Mucosa of rectum (tissue), 2 donors: ENCODE measurements around the gene ADCYAP1R1.

Experiments used
- H3K27ac ChIP-seq, 2 donors: one replicate each; pipeline ENCODE4 v1.7.0; 2013; ENCODE audit warnings: inconsistent platforms in 2 of 2, low read depth in 2 of 2, low read length in 2 of 2
- H3K27me3 ChIP-seq, 2 donors: one replicate each; pipeline ENCODE4 v1.7.0; 2013; ENCODE audit warnings: low read length in 2 of 2; ENCODE audit not compliant: control insufficient read depth in 2 of 2, insufficient read depth in 2 of 2
- H3K36me3 ChIP-seq, 2 donors: one replicate each; pipeline ENCODE4 v1.7.0; 2013; ENCODE audit warnings: low read length in 2 of 2; ENCODE audit not compliant: control insufficient read depth in 2 of 2, insufficient read depth in 2 of 2
- H3K4me1 ChIP-seq, 2 donors: one replicate each; pipeline ENCODE4 v1.7.0; 2013; ENCODE audit warnings: low read length in 2 of 2, mild to moderate bottlenecking in 1 of 2; ENCODE audit not compliant: control insufficient read depth in 2 of 2, insufficient read depth in 2 of 2
- H3K4me3 ChIP-seq, 2 donors: one replicate each; pipeline ENCODE4 v1.7.0; 2013; ENCODE audit warnings: low read length in 2 of 2
- H3K9ac ChIP-seq, 2 donors: one replicate each; pipeline ENCODE4 v1.7.0; 2013; ENCODE audit warnings: low read length in 2 of 2, low read depth in 1 of 2, mild to moderate bottlenecking in 1 of 2
- H3K9me3 ChIP-seq, 2 donors: one replicate each; pipeline ENCODE4 v1.7.0; 2013; ENCODE audit warnings: low read length in 2 of 2; ENCODE audit not compliant: control insufficient read depth in 2 of 2
- donor health status: healthy.
- donor health status: Normal muscosa, but diverticular disease.

ADCYAP1R1 gene

DNA sequence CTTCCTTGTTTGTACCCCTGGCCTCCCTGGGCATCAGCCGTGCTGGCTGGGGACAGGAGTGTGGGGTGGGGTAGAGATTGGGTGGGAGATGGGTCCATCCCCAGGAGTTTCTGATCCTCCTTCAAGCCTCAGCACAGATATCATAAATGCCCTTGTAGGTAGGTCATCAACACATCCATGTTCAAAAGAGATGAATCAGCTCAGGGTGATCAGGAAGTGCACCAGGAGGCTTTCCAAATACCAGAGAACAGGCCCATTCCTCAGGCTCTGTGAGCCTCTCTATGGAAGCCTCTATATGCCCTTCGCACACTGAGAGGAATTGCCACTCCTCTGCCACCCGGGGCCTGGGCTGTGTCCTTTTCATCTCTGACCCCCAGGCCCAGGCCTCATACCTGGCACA is 31.9 kb upstream of the ADCYAP1R1 start:
- H3K36me3 ChIP-seq: no peaks in the 10 kb centered on the region
- no peak overlapping the region for H3K4me3 ChIP-seq
- no peaks in the 10 kb centered on the region for H3K4me1 ChIP-seq
- no peaks in the 10 kb centered on the region for H3K9me3 ChIP-seq
- no peak overlapping the region for H3K27ac ChIP-seq
- H3K9ac ChIP-seq: no peak overlapping the region
- no peaks in the 10 kb centered on the region for H3K27me3 ChIP-seq

DNA sequence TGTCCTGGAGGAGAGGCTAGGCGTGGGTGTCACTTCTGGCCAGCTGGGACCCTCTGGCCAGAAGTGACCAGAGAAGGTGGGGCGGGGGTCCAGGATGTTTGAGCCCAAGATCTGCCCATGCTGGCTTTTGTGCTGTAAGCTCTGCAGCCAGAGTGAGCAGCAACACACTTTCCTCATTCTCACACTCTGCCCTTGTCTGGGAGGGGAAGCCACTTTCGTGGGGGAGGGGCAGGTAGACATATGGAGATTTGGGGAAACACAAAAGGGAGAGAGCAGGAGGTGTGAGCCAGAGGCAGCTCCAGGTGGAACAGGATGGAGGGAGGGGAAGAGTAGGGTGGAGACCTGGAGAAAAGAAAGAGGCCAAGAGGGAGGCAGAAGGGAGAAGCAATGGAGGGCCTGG is 31.5 kb upstream of the ADCYAP1R1 start:
- Histone ChIP-seq H3K27me3 (no peaks in the 10 kb centered on the region), H3K27ac (no peak overlapping the region), H3K9me3 (no peaks in the 10 kb centered on the region), H3K4me3 (no peak overlapping the region), H3K36me3 (no peaks in the 10 kb centered on the region), H3K9ac (no peak overlapping the region), H3K4me1 (no peaks in the 10 kb centered on the region)

DNA sequence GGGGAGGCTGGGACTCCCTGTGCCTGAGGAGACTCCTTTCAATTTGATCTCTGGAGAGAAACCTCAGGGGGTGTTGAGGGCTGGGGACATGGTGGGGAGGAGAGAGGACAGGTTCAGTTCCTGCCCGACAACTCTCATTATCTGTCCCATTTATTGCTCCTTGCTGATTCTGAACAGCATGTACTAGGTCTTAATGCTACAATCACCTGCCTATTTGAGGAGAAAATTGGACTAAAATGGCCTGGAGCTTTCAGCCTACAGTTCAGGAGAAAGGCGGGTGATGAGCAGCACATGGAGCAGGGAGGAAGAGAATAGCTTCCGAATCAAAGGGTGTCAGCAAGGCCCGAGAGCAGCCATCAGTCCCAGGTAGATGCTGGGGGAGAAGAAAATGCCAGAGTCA is 30.0 kb upstream of the ADCYAP1R1 start:
- Histone ChIP-seq H3K4me1 (no peaks in the 10 kb centered on the region), H3K27ac (no peak overlapping the region)

DNA sequence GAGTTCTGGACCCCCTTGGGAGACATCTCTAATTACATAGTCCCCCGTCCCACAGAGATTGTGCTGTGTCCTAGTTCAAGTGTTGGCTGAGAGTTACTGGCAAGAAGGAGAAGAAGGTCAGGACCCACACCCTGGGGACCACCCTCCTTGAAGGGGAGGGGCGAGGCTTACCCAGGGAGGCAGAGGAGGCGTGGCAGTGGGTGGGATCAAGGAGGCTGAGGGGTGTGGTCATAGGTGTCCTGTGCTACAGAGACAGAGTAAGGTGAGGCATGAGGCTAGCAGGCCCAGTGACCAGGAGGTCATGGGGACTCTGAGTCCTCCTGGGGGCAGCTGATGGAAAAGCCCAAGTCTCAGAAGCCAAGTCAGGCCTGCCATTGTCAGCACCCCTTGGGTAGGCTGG is 29.4 kb upstream of the ADCYAP1R1 start:
- no peaks in the 10 kb centered on the region for H3K4me1 ChIP-seq
- H3K9ac ChIP-seq: no peak overlapping the region
- no peak overlapping the region for H3K27ac ChIP-seq
- H3K36me3 ChIP-seq: no peaks in the 10 kb centered on the region
- H3K27me3 ChIP-seq: no peaks in the 10 kb centered on the region
- no peak overlapping the region for H3K4me3 ChIP-seq
- no peaks in the 10 kb centered on the region for H3K9me3 ChIP-seq

More for the DNA sequence above, 30.0 kb upstream of the ADCYAP1R1 start:
- Histone ChIP-seq H3K36me3 (no peaks in the 10 kb centered on the region), H3K27me3 (no peaks in the 10 kb centered on the region), H3K4me3 (no peak overlapping the region), H3K9ac (no peak overlapping the region), H3K9me3 (no peaks in the 10 kb centered on the region)

DNA sequence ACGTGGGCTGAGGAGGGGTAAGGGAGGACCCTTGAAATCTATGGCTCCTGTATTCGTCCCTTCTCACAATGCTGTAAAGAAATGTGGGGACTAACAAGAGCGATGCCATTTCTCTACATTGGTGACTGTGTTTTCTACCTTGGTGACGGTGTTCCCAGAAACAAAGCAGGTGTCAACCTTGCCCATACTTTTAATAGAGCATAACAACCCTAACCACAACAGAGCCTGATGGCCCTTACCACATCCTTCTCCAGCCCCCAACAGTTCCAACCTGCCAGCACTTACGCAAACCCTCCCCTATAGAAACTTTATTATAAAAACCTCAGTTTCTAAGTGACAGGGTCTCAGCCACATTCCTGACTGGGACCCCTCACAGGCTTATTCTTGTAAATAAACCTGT is 28.2 kb upstream of the ADCYAP1R1 start:
- no peak overlapping the region for H3K27ac ChIP-seq
- H3K9me3 ChIP-seq: no peaks in the 10 kb centered on the region
- H3K4me3 ChIP-seq: no peak overlapping the region
- H3K4me1 ChIP-seq: no peaks in the 10 kb centered on the region
- H3K9ac ChIP-seq: no peak overlapping the region
- H3K36me3 ChIP-seq: no peaks in the 10 kb centered on the region
- no peaks in the 10 kb centered on the region for H3K27me3 ChIP-seq

DNA sequence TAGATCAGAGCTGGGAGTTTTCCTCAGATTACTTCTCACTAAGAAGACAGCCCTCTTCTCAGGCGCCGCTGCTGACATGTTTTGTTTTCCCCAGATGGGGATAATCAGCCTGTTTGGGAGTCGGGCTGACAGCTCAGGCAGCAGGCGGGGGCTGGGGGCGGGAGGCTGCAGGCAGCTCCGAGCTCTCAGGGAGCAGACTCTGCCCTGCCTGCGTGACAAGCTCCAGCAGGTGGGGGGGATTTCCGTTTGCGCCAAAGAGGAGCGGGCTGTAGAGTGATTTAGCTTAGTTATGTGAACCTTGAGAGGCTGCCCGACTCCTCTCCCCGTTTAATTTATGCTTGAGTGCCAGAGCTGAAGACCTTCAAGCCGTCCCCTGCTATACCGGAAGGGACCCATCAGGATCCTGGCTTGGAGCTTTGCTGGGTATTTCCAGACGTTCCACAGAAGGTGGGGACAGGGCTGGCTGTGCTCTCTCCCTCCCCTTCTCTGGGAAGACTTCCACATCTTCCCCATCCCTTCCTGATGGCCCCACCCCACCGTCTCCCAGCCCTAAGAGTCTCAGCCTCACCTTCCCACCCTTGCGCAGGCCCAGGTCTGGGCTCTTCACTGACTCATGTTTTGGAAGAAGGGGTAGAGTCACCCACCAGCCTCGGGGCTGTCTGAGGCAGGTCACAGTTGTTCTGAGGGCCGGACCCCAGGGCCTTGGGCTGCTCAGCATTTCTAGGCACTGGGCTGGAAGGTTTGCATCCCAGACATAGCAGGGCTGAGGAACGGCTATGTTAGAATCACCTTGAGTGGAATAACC is 24.7 kb upstream of the ADCYAP1R1 start:
- Histone ChIP-seq H3K4me3 (no peak overlapping the region), H3K9me3 (no peaks in the 10 kb centered on the region), H3K27ac (no peak overlapping the region)

DNA sequence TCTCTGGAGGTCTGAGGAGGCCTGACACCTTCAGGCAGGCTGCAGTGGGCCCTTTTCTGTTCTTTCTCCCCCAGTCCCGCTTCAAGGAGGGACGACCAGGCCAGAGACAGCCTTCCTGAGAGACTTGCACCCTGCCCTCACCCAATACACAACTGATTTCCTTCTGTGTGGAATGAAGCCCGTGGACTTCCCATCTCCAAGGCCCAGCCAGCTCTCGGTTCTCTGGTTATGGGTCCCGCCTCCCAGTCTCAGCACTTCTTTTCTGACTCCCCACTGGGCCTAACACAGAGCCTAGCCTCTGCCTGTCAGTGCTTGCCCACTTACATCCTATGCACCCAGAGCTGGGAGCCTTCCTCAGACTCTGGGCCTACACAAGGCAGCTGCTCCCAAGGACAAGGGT is 24.1 kb upstream of the ADCYAP1R1 start:
- H3K27ac ChIP-seq: no peak overlapping the region
- H3K4me1 ChIP-seq: no peaks in the 10 kb centered on the region
- H3K9me3 ChIP-seq: no peaks in the 10 kb centered on the region
- H3K36me3 ChIP-seq: no peaks in the 10 kb centered on the region
- H3K9ac ChIP-seq: no peak overlapping the region
- no peak overlapping the region for H3K4me3 ChIP-seq
- no peaks in the 10 kb centered on the region for H3K27me3 ChIP-seq

More for the DNA sequence above, 24.7 kb upstream of the ADCYAP1R1 start:
- Histone ChIP-seq H3K36me3 (no peaks in the 10 kb centered on the region), H3K9ac (no peak overlapping the region), H3K27me3 (no peaks in the 10 kb centered on the region), H3K4me1 (no peaks in the 10 kb centered on the region)

DNA sequence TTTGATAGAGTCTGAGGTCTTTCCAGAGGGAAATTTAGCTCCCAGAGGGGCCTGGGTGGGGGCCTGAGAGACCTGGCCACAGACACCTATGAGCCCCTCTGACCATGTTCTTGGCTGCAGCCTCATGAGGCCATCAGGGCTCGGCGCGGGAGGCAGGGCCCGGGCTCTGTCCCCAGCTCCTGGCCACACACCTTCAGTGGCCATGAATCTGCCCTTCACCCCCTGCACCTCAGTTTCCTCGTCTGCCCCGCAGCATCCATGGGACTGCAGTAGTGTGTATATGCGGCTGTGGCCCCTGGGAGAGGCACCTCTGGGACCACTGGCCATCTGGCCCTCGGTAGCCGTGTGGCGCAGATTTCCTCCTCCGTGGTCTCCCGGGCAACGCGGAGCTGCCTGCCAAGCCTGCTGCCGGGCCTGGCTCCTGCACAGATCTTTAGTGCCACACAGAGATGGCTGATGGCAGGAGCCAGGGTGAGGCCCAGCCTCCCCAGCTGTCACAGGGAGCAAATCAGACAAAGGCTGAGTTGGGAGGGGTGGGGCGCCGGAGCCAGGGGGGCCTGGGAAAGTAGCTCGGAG is 23.6 kb upstream of the ADCYAP1R1 start:
- Histone ChIP-seq H3K9ac (no peak overlapping the region), H3K27ac (no peak overlapping the region), H3K4me3 (no peak overlapping the region), H3K4me1 (no peaks in the 10 kb centered on the region), H3K36me3 (no peaks in the 10 kb centered on the region), H3K27me3 (no peaks in the 10 kb centered on the region), H3K9me3 (no peaks in the 10 kb centered on the region)

DNA sequence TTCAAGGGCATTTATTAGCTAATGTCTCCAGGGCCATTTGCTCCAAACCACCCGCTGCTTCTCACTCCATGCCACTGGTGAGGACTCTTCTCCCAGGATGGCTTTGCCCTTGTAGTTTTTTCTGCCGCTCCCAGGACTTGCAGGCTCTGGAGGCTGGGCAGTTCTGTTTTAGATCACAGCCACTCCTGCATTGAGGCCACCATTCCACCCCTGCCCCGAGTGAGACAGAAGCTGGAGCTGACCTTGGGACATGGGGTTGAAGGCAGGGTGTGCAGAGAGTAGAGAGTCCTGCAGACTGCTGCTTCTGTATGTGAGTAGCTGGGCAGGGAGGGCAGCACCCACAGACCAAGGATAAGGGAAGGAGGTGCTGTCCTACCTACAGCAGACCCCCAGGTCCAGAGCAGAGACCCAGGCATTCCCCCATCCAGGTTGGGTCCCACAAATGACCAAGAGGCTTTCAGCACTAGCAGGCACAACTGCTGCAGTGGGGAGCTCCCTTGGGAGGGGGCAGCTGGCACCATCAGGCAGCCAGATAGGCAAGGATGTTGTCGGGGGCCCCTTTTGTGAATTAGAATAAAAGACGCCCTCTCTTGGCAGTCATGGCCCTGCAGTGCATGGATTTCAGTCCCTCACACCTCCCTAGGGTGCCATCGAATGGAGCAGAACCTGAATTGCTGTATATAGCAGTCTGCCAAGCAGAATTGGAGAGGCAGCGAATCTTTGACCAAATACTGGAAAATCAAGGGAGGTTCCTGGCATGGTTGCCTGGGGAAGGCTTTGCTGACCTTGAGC is 22.7 kb upstream of the ADCYAP1R1 start:
- Histone ChIP-seq H3K9ac (no peak overlapping the region), H3K9me3 (no peaks in the 10 kb centered on the region), H3K4me1 (no peaks in the 10 kb centered on the region), H3K27ac (no peak overlapping the region), H3K4me3 (no peak overlapping the region), H3K27me3 (peaks cover 0 to 3% of the 10 kb centered on the region in 2 donors), H3K36me3 (no peaks in the 10 kb centered on the region)

DNA sequence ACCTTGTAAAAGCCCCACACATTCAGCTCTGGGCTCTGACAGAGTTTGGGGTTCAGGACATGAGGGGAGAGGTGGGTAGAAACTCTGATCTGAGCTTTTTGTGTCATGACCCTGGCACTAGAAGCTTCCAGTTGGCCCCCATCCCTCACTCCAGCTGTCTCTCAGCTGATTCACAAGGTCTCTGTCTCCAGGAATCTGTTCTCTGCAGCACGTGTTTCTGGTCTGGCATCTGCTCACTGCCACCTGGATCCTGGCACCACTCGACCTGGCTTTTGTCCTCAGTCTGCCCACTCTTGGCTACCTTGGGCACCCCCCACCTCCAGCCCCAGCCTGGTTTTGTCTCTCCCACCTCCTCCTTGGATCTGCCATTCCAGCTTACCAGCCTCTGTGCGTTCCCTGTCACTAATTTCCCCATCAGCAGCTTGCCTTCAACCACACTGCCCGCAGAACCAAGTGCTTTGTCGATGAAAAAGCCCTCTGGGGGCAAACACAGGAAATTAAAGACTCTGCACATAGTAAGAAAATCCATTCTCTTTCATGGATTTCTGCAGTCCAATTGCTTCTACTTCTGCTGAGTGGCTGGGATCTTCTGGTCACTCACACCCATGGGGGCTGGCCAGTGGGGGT is 18.3 kb upstream of the ADCYAP1R1 start:
- Histone ChIP-seq H3K27me3 (peaks cover 0 to 3% of the 10 kb centered on the region in 2 donors), H3K4me1 (no peaks in the 10 kb centered on the region), H3K9me3 (no peaks in the 10 kb centered on the region), H3K9ac (no peak overlapping the region), H3K36me3 (no peaks in the 10 kb centered on the region), H3K27ac (no peak overlapping the region), H3K4me3 (no peak overlapping the region)
